ENCODE measurements around the gene ETFRF1.

ETFRF1 gene

DNA sequence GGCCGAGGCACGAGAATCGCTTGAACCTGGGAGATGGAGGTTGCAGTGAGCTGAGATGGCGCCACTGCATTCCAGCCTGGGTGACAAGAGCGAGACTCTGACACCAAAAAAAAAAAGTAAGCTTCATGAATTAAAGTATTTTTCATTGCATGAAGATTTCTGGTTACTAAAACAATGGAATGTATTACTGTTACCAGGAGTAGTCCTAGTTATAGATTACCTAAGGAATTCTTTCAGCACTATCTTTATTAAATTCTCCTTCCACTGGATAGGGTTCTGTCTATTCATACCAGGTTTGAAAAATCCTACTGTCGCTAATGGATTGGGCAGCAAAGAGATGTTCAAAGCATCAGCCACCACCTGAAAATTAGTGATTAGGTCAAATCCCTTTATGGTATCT is 12.4 kb downstream of the ETFRF1 start:
- peaks cover 17% of the 10 kb centered on the region; the same call in 1 of the 2 replicates for H4K20me1 ChIP-seq
- H3K27me3 ChIP-seq: no peaks in the 10 kb centered on the region
- H3K4me2 ChIP-seq: no peak overlapping the region
- no peaks in the 10 kb centered on the region for H3K9me3 ChIP-seq
- TF ChIP-seq Cebpa-rat (IDR thresholded peaks at IDR 0.05): no peak
- H3K36me3 ChIP-seq: peaks cover 42% of the 10 kb centered on the region
- no peak overlapping the region for H3K4me3 ChIP-seq
- H3K9ac ChIP-seq: no peak overlapping the region
- H3K27ac ChIP-seq: no peak overlapping the region
- no peaks in the 10 kb centered on the region for H3K4me1 ChIP-seq

DNA sequence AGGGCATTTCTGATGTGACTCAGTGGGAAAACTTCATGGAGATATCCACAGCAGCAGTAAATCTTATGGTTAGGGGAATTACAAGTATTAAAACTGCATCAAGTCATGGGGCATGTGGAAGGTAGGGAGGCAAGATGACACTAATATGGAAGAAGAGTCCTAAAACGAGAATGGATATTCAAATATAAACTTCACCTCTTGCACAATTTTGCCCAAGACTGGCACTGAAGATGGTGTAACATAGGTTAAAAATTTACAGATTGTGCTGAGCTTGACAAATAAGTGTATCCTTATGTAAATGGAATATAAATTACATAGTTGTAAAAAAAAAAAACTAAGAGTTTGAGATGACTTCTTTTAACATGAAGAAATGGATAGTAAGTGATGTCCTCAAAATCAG is 12.8 kb downstream of the ETFRF1 start:
- Histone ChIP-seq H3K4me2 (no peak overlapping the region), H3K27ac (no peak overlapping the region), H3K36me3 (peaks cover 41% of the 10 kb centered on the region), H3K27me3 (no peaks in the 10 kb centered on the region), H3K4me3 (no peak overlapping the region), H3K4me1 (no peaks in the 10 kb centered on the region), H3K9ac (no peak overlapping the region), H4K20me1 (peaks cover 12% of the 10 kb centered on the region; the same call in 1 of the 2 replicates), H3K9me3 (no peaks in the 10 kb centered on the region)
- no peak for TF ChIP-seq Cebpa-rat (IDR thresholded peaks at IDR 0.05)

DNA sequence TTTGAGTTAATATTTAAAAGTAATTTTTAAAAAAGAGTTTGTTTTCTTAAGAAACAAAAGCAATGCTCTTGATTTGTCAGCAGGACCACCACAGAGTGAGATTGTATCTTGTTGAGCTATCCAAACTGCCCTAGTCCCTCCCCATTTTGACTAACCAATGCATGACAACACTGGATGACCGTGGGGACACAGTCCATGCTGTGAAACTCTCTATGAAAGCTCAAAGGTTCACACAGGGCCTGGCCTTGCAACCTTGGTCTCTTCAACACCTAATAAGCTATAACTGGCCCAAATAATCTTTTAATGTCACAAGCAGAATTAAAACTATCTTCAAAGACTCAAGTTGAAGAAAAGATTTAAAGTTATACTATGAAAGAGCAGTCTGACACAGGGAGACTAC is 13.5 kb downstream of the ETFRF1 start:
- no peak for TF ChIP-seq Cebpa-rat (IDR thresholded peaks at IDR 0.05)
- no peak overlapping the region for H3K4me2 ChIP-seq
- no peaks in the 10 kb centered on the region for H3K4me1 ChIP-seq
- H3K9me3 ChIP-seq: no peaks in the 10 kb centered on the region
- H3K27ac ChIP-seq: no peak overlapping the region
- peaks cover 5% of the 10 kb centered on the region; the same call in 1 of the 2 replicates for H4K20me1 ChIP-seq
- peaks cover 36% of the 10 kb centered on the region for H3K36me3 ChIP-seq
- H3K27me3 ChIP-seq: no peaks in the 10 kb centered on the region
- no peak overlapping the region for H3K9ac ChIP-seq
- H3K4me3 ChIP-seq: no peak overlapping the region

DNA sequence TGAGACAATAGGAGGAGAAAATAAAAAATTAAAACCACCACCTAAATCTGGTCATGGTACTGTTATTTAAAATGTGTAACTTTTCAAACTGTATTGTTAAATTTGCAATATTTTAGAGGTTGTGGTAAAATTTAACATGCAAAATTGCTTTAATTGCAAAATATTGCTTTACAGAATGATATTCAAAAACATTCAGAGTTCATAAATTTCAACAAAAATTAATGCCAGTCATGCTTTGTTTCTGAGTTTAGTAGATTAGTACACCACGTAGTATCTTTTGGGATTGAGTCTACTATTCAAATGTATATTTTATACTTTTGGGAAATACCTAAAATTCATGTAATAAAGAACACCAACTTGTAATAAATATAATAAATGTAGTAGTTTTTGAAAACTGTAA is 18.3 kb downstream of the ETFRF1 start:
- H3K36me3 ChIP-seq: peaks cover 32% of the 10 kb centered on the region
- peaks cover 4% of the 10 kb centered on the region; the same call in 1 of the 2 replicates for H4K20me1 ChIP-seq
- H3K9ac ChIP-seq: no peak overlapping the region
- no peaks in the 10 kb centered on the region for H3K4me1 ChIP-seq
- no peak for TF ChIP-seq Cebpa-rat (IDR thresholded peaks at IDR 0.05)
- H3K4me3 ChIP-seq: no peak overlapping the region
- H3K27ac ChIP-seq: no peak overlapping the region
- no peak overlapping the region for H3K4me2 ChIP-seq
- no peaks in the 10 kb centered on the region for H3K9me3 ChIP-seq
- no peaks in the 10 kb centered on the region for H3K27me3 ChIP-seq

DNA sequence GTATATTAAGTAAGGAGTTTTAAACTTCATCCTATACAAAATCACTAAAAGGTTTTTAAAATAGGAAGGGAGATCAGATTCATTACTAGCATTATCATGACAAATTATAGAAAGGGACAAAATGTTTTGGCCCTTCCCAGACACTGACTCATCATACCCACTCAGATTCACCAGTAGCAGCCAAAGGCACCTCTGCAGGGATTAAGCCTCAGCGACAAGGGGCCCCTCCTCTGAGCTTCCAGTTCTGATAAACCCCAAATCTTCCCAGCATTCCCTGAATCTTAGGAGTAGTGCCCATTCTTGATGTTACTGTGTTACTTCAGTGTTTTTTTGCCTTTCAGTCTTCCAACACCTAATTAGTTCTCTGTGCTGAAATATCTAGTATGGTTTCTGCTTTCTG is 41.2 kb downstream of the ETFRF1 start:
- Histone ChIP-seq H4K20me1 (peaks cover 54% of the 10 kb centered on the region), H3K27ac (no peak overlapping the region), H3K4me3 (no peak overlapping the region), H3K9me3 (no peaks in the 10 kb centered on the region), H3K4me2 (no peak overlapping the region), H3K4me1 (no peaks in the 10 kb centered on the region), H3K27me3 (no peaks in the 10 kb centered on the region), H3K36me3 (peaks cover 69% of the 10 kb centered on the region), H3K9ac (no peak overlapping the region)
- TF ChIP-seq Cebpa-rat (IDR thresholded peaks at IDR 0.05): no peak

DNA sequence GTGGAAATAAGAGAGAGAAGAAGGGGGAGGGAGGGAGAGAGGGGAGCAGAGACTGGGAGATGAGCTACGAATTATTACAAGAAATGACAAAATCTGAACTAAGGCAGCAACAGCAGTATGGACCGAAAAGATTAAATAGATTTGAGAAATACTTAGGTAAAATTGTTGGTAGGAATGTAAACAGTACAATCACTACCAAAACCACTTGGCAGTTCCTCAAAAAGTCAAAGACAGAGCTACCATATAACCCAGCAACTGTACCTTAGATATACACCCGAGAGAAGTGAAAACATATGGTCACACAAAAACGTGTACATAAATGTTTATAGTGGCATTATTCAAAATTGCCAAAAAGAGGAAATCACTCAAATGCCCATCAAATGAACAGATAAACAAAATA is 41.6 kb downstream of the ETFRF1 start:
- no peak overlapping the region for H3K4me2 ChIP-seq
- no peak overlapping the region for H3K9ac ChIP-seq
- H3K27ac ChIP-seq: no peak overlapping the region
- H3K4me3 ChIP-seq: no peak overlapping the region
- H3K9me3 ChIP-seq: no peaks in the 10 kb centered on the region
- TF ChIP-seq Cebpa-rat (IDR thresholded peaks at IDR 0.05): no peak
- H3K4me1 ChIP-seq: peaks cover 4% of the 10 kb centered on the region; the same call in 1 of the 2 replicates
- no peaks in the 10 kb centered on the region for H3K27me3 ChIP-seq
- peaks cover 66% of the 10 kb centered on the region for H3K36me3 ChIP-seq
- peaks cover 58% of the 10 kb centered on the region for H4K20me1 ChIP-seq

DNA sequence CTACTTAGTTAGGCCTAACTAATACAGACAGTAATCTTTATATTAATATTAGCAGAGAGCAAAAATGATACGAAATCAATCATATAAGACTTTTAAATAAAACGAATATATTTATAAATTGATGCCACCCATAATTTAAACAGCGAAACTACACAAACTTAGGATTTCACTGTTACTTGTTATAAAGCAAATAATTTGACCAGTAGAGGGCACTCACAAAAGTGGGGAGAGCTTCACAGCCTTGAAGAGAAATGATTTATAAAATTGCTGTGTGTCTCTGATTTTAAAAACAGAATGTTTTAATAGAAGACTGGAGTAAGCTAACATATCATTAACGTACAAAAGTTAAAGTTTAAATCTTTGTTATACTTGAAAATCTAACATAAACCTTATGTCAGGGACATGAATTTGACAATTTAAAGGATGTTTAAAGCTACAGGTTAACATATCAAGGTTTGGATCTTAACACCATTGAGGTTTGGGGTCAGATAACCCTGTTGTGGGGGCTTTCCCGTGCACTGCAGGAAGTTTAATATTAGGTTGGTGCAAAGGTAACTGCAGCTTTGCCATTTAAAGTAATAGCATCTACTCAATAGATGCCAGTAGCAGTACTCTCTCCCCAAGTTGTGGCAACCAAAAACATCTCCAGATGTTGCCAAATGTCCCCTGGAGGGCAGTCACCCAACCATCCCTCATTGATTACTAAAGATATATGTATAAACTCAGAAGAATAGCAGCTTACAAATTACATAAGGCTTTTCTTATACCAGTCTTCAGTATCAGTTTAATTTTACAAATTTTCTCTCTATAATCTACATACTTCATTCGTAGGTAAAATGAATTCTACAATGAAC is 46.4 kb downstream of the ETFRF1 start:
- H3K27ac ChIP-seq: no peak overlapping the region

DNA sequence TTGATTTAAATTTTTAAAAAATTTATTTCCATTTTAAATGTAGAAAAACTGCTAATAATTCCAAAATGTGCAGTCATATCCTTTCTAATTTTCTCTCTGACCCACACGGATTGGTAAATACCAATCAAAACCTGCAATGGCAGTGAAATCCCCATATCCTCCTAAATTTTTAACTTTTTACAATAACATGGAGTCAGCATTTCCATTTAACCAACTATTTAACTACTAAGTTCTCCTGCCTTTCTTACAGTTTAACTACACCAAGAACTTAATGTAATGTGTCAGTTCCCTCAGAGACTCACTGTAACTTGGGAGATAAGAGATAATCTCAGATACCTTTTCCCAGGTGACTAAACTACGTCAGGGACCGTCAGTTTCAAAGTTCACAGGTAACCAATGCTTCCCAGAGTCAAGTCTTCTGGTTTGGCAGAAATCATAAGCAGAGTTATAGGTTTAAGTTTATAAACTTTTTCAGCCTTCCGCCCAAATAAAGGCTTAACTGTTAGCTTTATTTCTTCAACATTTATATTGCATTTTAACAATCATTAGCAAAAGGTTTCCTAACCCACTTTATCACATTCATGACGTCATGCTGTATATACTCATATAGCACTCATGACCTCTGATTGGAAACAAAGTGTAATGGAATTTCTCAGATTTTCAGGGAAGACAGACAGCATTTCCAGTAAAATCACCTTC is 48.1 kb downstream of the ETFRF1 start:
- Histone ChIP-seq H3K4me1 (peaks cover 8% of the 10 kb centered on the region), H3K9me3 (peaks cover 5% of the 10 kb centered on the region; the same call in 1 of the 2 replicates), H3K9ac (no peak overlapping the region), H4K20me1 (peaks cover 73% of the 10 kb centered on the region), H3K36me3 (peaks cover 74% of the 10 kb centered on the region), H3K4me3 (no peak overlapping the region), H3K27ac (no peak overlapping the region), H3K4me2 (no peak overlapping the region), H3K27me3 (no peaks in the 10 kb centered on the region)
- TF ChIP-seq Cebpa-rat (IDR thresholded peaks at IDR 0.05): no peak

More for the DNA sequence above, 46.4 kb downstream of the ETFRF1 start:
- Histone ChIP-seq H3K36me3 (peaks cover 76% of the 10 kb centered on the region), H4K20me1 (peaks cover 73% of the 10 kb centered on the region), H3K27me3 (no peaks in the 10 kb centered on the region), H3K4me2 (0 out of 2 replicates have a peak overlapping the region, but pooled peaks have one; percentile 3), H3K4me1 (peaks cover 5% of the 10 kb centered on the region; the same call in 1 of the 2 replicates), H3K4me3 (no peak overlapping the region), H3K9me3 (peaks cover 5% of the 10 kb centered on the region; the same call in 1 of the 2 replicates), H3K9ac (no peak overlapping the region)
- TF ChIP-seq Cebpa-rat (IDR thresholded peaks at IDR 0.05): no peak

DNA sequence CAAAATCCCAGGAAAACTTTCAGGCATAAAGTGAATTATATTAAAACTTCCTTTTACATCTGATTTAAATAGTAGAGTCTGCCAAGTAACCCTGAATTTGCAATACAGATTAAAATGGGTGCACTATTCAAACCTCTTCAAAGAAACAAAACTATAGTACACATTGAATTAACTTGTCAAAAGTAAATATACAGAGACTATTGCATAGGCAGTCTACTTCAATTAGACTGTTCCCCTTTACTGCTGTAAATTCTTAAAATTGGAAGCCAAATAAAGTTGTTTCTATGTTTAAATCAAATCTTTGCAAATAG is 48.6 kb downstream of the ETFRF1 start:
- Histone ChIP-seq H3K4me1 (peaks cover 12% of the 10 kb centered on the region), H3K4me2 (no peak overlapping the region), H4K20me1 (peaks cover 78% of the 10 kb centered on the region), H3K27ac (no peak overlapping the region), H3K36me3 (peaks cover 73% of the 10 kb centered on the region), H3K9me3 (peaks cover 5% of the 10 kb centered on the region; the same call in 1 of the 2 replicates), H3K4me3 (no peak overlapping the region), H3K27me3 (no peaks in the 10 kb centered on the region), H3K9ac (no peak overlapping the region)
- no peak for TF ChIP-seq Cebpa-rat (IDR thresholded peaks at IDR 0.05)

DNA sequence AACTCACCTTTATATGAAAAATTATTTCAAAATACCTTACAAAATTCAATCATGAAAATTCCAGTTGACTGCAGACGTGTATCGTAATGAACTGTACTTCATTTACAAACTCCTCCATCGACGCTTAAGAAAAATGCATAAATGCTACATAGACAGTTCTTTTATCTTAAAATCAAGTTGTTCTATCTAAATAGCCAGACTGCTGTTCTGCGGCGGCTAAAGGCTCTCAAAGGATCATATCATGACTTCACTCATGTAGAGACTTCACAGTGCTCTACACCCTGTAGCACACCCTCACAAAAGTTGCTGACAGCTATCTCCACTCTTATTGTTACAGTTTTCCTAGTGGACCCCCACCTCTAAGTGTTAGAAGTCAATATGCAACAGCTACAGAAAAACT is 50.5 kb downstream of the ETFRF1 start:
- peaks cover 5% of the 10 kb centered on the region; the same call in 1 of the 2 replicates for H3K9me3 ChIP-seq
- no peaks in the 10 kb centered on the region for H3K27me3 ChIP-seq
- no peak overlapping the region for H3K27ac ChIP-seq
- peaks cover 57% of the 10 kb centered on the region for H3K36me3 ChIP-seq
- H3K9ac ChIP-seq: no peak overlapping the region
- H3K4me3 ChIP-seq: no peak overlapping the region
- H3K4me2 ChIP-seq: no peak overlapping the region
- TF ChIP-seq Cebpa-rat (IDR thresholded peaks at IDR 0.05): no peak
- H3K4me1 ChIP-seq: peaks cover 24% of the 10 kb centered on the region
- peaks cover 90% of the 10 kb centered on the region for H4K20me1 ChIP-seq
